ENCODE data around the gene OR10A7. TPM values are rescaled to one million over a fixed set of nuclear protein-coding genes. Genes with fewer than 3 reads are reported as not detected.
"Not testable (repeated sequence)": the region's sequence is repeated elsewhere in the genome, so short reads cannot be mapped to it uniquely, and the experiment has no call there.

OR10A7 gene, protein sequence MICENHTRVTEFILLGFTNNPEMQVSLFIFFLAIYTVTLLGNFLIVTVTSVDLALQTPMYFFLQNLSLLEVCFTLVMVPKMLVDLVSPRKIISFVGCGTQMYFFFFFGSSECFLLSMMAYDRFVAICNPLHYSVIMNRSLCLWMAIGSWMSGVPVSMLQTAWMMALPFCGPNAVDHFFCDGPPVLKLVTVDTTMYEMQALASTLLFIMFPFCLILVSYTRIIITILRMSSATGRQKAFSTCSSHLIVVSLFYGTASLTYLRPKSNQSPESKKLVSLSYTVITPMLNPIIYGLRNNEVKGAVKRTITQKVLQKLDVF
- total RNA-seq, result 0.42 TPM

DNA sequence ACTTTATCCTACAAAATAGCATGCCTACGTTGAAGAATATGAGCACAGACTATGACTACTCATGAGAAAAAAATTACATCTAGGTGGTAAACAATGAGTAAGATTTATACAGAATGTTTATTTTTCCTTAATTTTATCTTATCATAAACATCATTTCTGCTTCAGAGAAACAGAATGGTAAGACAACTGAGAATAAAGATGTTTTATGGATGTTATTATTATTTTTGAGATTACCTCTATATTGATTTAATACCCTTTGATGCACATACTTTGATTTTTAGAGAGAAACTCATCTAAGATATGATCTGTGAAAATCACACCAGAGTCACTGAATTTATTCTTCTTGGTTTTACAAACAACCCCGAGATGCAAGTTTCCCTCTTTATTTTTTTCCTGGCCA lies at the start of gene OR10A7:
Gene OR10A7 (plus strand): TSS at position 301 of the 400 bp plus-strand sequence. CDS start 0 bp downstream, at position 301.
- H3K9me3 ChIP-seq (ENCODE audit: low read depth, low read length), result no peaks in the 10 kb centered on the region
- no peak within 1 kb of the TSS for H3K4me3 ChIP-seq (ENCODE audit: low read length)
- H3K27me3 ChIP-seq (ENCODE audit: insufficient read depth, low read length), result peaks cover 3% of the 10 kb centered on the region
- H3K4me1 ChIP-seq (ENCODE audit: insufficient read depth, low read length), result no peaks in the 10 kb centered on the region

DNA sequence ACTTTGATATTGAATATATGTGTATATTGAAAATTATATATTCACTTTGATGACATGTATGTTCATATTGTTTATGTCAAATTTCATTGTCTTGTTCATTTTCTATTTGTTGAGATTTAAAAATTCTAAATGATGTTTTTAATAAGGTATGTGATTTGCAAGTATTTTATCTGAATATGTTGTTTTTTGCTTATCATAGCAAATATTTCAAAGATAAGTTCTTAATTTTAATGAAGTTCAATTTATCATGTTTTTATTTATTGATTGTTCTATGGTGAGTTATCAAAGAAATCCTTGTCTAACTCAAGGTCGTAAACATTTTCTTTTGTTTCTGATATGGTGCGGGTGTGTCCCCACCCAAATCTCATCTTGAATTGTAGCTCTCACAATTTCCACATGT lies 49.4 kb upstream of the OR10A7 start:
- no peaks in the 10 kb centered on the region for H3K9me3 ChIP-seq (ENCODE audit: low read depth, low read length)
- H3K27me3 ChIP-seq (ENCODE audit: insufficient read depth, low read length), result no peaks in the 10 kb centered on the region
- no peak overlapping the region for H3K4me3 ChIP-seq (ENCODE audit: low read length)
- H3K4me1 ChIP-seq (ENCODE audit: insufficient read depth, low read length), result no peaks in the 10 kb centered on the region

DNA sequence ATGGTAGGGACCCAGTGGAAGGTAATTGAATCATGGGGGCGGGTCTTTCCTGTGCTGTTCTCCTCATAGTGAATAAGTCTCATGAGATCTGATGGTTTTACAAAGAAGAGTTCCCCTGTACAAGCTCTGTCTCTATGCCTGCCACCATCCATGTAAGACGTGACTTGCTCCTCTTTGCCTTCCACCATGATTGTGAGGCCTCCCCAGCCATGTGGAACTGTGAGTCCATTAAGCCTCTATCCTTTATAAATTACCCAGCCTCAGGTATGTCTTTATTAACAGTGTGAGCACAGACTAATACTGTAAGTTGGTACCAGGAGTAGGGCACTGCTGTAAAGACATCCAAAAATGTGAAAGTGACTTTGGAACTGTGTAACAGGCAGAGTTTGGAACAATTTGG lies 49.0 kb upstream of the OR10A7 start:
- not testable (repeated sequence) for H3K4me3 ChIP-seq (ENCODE audit: low read length); H3K4me1 ChIP-seq (ENCODE audit: insufficient read depth, low read length); H3K9me3 ChIP-seq (ENCODE audit: low read depth, low read length); H3K27me3 ChIP-seq (ENCODE audit: insufficient read depth, low read length)

DNA sequence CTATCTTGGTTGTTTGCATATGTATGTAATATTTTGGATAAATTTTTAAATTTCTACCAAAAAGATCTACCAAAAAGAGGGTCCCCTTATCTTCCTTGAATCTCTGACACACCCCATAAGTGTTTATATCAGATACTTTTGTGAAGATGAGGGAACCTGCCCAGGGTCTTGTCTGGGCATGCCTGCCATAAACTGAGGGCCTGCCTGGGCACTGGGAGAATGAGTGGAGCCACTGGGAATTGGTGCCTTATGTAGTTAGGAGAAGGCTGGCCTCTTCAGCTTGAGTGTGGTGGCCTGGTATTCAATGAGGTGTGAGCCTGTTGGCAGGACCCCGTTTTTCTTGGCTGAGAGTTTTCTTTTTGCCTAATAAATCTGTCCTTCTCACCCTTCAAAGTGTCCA lies 48.1 kb upstream of the OR10A7 start:
- no peak overlapping the region for H3K4me3 ChIP-seq (ENCODE audit: low read length)
- no peaks in the 10 kb centered on the region for H3K9me3 ChIP-seq (ENCODE audit: low read depth, low read length)
- H3K27me3 ChIP-seq (ENCODE audit: insufficient read depth, low read length), result peaks cover 1% of the 10 kb centered on the region
- no peaks in the 10 kb centered on the region for H3K4me1 ChIP-seq (ENCODE audit: insufficient read depth, low read length)

DNA sequence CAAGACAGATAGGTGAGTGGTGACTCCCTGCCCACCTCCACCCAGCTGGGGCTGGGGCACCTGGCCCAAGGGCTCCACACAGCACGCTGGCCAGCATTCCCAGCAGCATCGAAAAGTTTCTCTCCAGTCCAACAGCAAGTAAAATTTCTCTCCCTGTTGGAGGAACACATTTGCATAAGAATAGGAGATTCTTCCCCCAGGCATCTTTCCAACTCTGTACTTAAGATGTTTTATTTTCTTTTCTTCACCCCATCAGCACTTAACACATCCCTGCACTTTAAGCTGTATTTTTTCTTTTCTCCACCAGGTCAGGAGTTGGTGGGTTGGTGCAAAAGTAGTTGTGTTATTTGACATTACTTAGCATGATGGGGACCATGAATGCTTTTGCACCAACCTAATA lies 47.4 kb upstream of the OR10A7 start:
- H3K27me3 ChIP-seq (ENCODE audit: insufficient read depth, low read length), result peaks cover 9% of the 10 kb centered on the region
- no peaks in the 10 kb centered on the region for H3K9me3 ChIP-seq (ENCODE audit: low read depth, low read length)
- H3K4me1 ChIP-seq (ENCODE audit: insufficient read depth, low read length), result no peaks in the 10 kb centered on the region
- H3K4me3 ChIP-seq (ENCODE audit: low read length), result no peak overlapping the region

DNA sequence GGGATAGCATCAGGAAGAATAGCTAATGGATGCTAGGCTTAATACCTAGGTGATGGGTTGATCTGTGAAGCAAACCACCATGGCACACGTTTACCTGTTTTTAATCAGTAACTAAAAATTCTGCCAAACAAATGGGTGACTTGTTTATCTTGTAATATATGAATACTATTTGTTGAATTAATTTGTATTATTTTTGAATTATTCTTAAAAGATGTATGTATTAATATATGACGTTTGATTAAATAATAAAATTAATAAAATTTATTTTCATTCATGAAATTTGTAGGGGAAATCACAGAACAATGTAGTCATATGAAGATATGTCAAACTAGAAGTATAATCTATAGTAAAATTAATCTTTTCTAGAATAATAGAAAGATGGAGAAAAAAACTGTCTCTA lies 32.3 kb upstream of the OR10A7 start:
- Histone ChIP-seq H3K4me1 (ENCODE audit: insufficient read depth, low read length) (no peaks in the 10 kb centered on the region), H3K9me3 (ENCODE audit: low read depth, low read length) (no peaks in the 10 kb centered on the region), H3K4me3 (ENCODE audit: low read length) (no peak overlapping the region), H3K27me3 (ENCODE audit: insufficient read depth, low read length) (peaks cover 45% of the 10 kb centered on the region)

DNA sequence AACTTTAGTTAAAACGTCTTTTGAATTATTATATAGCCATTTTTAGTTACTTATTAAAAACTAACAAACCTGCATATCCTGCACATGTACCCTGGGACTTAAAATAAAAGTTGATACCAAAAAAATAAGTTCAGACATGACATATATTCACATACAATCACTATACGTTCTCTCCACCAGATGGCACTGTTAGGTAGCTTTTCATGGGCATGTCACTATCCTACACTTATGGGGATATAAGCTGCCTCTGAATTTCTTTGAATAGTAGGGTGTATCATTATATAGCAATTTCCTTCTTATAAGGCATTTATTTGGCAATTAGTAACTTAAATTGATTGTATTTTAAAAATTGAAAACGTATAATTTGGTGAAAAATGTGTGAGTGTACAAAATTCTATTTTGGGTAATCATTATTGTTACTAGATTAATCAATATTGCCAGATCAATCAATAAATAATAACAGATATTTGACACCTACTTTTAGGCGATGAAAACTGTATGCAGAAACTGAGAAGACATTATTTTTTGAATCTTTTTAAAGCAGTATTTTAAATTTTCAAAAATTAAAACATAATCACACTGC lies 31.8 kb upstream of the OR10A7 start:
- Histone ChIP-seq H3K9me3 (ENCODE audit: low read depth, low read length) (no peaks in the 10 kb centered on the region), H3K4me3 (ENCODE audit: low read length) (no peak overlapping the region), H3K4me1 (ENCODE audit: insufficient read depth, low read length) (no peaks in the 10 kb centered on the region), H3K27me3 (ENCODE audit: insufficient read depth, low read length) (peaks cover 45% of the 10 kb centered on the region)

DNA sequence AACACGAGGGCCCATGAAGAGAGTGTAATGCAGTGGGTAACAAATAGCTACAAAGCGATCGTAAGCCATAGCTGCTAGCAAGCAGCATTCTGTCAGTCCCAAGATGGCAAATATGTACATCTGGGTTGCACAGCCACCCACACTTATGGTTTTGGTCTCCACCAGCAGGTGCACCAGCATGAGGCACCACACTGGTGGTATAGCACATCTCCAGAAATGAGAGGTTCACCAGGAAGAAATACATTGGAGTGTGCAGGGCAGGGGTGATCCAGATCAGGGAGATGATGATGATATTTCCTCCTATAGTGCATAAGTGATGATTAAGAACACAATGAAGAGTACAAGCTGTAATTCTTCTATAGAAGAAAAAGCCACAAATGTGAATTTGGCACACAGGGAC lies 26.4 kb upstream of the OR10A7 start:
- H3K4me1 ChIP-seq (ENCODE audit: insufficient read depth, low read length), result no peaks in the 10 kb centered on the region
- H3K9me3 ChIP-seq (ENCODE audit: low read depth, low read length), result peaks cover 3% of the 10 kb centered on the region
- H3K27me3 ChIP-seq (ENCODE audit: insufficient read depth, low read length), result peaks cover 28% of the 10 kb centered on the region
- no peak overlapping the region for H3K4me3 ChIP-seq (ENCODE audit: low read length)

DNA sequence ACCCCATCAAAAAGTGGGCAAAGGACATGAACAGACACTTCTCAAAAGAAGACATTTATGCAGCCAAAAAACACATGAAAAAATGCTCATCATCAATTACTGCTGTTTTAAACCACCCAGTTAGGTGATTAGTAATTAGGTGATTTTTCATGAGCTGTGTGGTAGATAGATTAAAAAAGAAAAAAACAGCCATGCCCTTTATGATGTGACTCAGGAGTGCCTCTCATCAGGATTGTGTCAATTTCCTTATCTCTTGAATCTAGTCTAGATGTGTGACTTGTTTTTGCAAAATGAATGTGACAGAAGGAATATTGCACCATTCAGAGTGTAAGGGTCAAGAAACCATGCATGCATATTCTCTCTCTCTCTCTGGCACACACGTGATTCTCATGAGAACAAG lies 5.7 kb downstream of the OR10A7 start:
- H3K9me3 ChIP-seq (ENCODE audit: low read depth, low read length), result no peaks in the 10 kb centered on the region

DNA sequence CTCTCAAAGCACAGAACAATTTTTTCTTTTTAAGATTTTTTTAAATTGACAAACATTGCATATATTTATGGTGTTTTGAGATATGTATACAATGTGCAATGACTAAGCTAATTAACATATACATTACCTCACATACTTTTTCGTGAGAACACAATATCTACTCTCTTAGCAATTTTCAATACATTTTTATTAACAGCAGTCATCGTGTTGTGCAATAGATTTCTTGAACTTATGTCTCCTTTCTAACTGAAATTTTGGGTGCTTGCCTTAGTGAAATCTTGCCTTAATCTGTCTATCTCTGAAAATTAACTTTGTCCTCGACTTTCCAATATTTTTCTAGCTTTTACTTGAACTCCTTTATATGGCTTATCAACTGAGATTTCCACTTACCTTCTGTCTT lies 6.8 kb downstream of the OR10A7 start:
- H3K4me1 ChIP-seq (ENCODE audit: insufficient read depth, low read length), result no peaks in the 10 kb centered on the region

More for the DNA sequence above, 5.7 kb downstream of the OR10A7 start:
- Histone ChIP-seq H3K4me1 (ENCODE audit: insufficient read depth, low read length) (no peaks in the 10 kb centered on the region), H3K4me3 (ENCODE audit: low read length) (no peak overlapping the region), H3K27me3 (ENCODE audit: insufficient read depth, low read length) (peaks cover 10% of the 10 kb centered on the region)

DNA sequence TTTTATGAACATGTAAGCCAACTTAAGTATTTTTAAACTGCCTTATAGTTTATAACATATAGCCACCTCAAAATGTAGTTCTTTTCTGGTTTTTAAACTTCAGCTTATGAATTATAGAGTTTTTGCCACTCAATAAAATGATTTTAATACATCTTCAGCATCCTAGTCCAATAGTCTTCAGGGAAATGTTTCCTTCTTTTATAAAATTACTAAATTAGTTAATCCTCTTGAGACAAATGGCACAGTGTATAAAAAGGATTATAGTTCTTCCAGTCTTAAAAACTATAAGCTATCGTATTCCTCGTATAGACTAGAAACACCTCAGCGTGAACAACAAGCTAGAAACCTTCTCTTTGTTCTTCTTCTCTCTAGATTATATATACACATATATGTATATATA lies 23.5 kb downstream of the OR10A7 start, which contains the start of gene OR6C74:
Gene OR6C74 (plus strand): TSS at position 301 of the 400 bp plus-strand sequence. CDS start 2,679 bp downstream, outside the sequence.
- Histone ChIP-seq H3K27me3 (ENCODE audit: insufficient read depth, low read length) (peaks cover 13% of the 10 kb centered on the region), H3K4me3 (ENCODE audit: low read length) (no peak within 1 kb of the TSS), H3K4me1 (ENCODE audit: insufficient read depth, low read length) (no peaks in the 10 kb centered on the region), H3K9me3 (ENCODE audit: low read depth, low read length) (no peaks in the 10 kb centered on the region)

More for the DNA sequence above, 6.8 kb downstream of the OR10A7 start:
- Histone ChIP-seq H3K4me3 (ENCODE audit: low read length) (no peak overlapping the region), H3K27me3 (ENCODE audit: insufficient read depth, low read length) (peaks cover 20% of the 10 kb centered on the region), H3K9me3 (ENCODE audit: low read depth, low read length) (no peaks in the 10 kb centered on the region)

DNA sequence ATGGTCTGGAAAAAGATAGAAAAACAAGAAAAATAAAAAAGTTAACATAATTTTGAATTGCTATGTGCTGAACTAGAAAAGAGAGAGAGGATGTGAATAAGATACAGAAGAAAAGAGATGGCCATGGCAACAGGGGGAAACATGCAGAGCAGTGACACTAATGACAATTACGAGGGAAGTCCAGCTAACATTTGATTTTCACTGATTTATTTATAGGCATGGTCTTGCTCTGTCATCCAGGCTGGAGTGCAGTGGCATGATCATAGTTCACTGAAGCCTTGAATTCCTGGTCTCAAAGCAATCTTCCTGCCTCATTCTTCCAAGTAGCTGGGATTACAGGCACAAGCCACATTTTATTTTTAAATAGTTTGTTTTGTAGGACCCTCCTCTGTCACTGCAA lies 25.3 kb downstream of the OR10A7 start:
- no peaks in the 10 kb centered on the region for H3K9me3 ChIP-seq (ENCODE audit: low read depth, low read length)
- no peak overlapping the region for H3K4me3 ChIP-seq (ENCODE audit: low read length)
- H3K4me1 ChIP-seq (ENCODE audit: insufficient read depth, low read length), result no peaks in the 10 kb centered on the region
- H3K27me3 ChIP-seq (ENCODE audit: insufficient read depth, low read length), result peaks cover 21% of the 10 kb centered on the region

DNA sequence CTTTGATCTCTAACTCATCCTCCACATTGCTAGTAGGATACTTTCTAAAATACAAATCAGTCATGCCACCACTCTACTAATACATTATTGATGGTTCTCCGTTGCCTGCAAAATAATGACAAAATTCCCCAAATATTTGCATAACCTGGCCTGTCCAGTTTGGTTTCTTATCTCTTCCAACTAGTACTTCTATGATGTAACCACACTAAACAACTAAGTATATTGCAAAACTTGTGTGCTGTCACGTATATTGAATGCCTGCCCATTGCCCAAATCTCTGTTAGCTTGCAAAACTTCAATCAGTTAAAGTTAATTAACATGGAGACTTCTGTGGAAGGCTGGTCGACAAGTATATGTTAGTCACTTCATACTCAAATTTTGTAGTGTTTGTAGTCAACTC lies 30.1 kb downstream of the OR10A7 start:
- no peaks in the 10 kb centered on the region for H3K4me1 ChIP-seq (ENCODE audit: insufficient read depth, low read length)
- no peaks in the 10 kb centered on the region for H3K9me3 ChIP-seq (ENCODE audit: low read depth, low read length)
- no peak overlapping the region for H3K4me3 ChIP-seq (ENCODE audit: low read length)
- peaks cover 25% of the 10 kb centered on the region for H3K27me3 ChIP-seq (ENCODE audit: insufficient read depth, low read length)

DNA sequence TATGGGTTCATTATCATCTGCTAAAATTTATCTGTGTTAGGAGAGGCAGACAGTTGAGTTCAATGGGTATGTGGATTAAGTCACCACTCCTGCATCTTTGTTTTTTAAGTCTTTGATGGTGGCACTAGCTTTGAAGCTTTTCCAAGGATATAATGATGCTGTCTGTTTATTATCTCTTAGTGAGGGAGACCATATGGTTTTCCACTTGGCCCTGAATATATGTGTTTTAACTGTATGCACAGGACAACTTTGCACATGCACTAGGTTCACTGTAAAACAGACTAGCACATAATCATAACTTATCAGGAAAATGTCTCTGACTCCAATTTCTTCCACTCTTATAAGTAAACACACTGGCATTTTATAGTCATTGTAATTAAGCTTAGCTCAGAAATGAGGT lies 32.5 kb downstream of the OR10A7 start:
- no peak overlapping the region for H3K4me3 ChIP-seq (ENCODE audit: low read length)
- no peaks in the 10 kb centered on the region for H3K4me1 ChIP-seq (ENCODE audit: insufficient read depth, low read length)
- no peaks in the 10 kb centered on the region for H3K9me3 ChIP-seq (ENCODE audit: low read depth, low read length)
- peaks cover 12% of the 10 kb centered on the region for H3K27me3 ChIP-seq (ENCODE audit: insufficient read depth, low read length)

DNA sequence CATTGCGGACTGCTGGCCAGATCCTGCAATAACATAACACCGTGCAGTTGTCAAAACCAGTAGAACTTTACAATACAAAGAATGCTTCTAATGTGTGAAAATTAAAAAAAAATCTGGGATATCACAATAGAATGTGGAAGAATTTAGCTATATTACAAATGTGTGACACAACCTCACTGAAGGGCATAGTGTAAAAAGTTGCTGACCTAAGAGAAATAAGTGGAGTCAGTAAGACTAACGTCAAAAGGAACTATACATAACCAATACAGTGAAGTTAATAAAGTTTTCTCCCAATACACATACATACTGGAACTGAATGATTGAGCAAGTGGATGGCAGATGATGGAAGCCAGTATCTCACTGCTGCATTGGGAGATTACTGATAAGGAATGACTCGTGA lies 36.0 kb downstream of the OR10A7 start:
- Histone ChIP-seq H3K4me3 (ENCODE audit: low read length) (no peak overlapping the region), H3K27me3 (ENCODE audit: insufficient read depth, low read length) (peaks cover 3% of the 10 kb centered on the region), H3K4me1 (ENCODE audit: insufficient read depth, low read length) (no peaks in the 10 kb centered on the region), H3K9me3 (ENCODE audit: low read depth, low read length) (no peaks in the 10 kb centered on the region)

DNA sequence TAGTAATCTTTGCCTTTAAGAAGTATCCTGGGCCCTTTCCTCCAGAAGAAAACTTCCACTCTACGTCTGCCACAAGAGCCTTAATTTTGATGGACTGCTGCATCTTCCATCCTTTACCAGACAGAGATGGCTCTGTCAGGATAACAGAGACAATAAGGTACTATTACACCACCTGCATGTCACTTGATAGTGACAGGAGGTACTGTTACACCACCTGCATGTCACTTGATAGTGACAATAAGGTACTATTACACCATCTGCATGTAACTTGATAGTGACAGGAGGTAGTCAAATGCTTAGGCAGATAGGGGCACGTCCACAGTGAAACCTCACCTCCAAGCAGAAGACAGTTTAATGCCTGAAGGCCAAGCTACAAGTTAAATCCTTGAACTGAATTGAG lies 37.5 kb downstream of the OR10A7 start:
- Histone ChIP-seq H3K4me3 (ENCODE audit: low read length) (no peak overlapping the region), H3K9me3 (ENCODE audit: low read depth, low read length) (no peaks in the 10 kb centered on the region), H3K4me1 (ENCODE audit: insufficient read depth, low read length) (no peaks in the 10 kb centered on the region), H3K27me3 (ENCODE audit: insufficient read depth, low read length) (peaks cover 6% of the 10 kb centered on the region)
